ENCODE measurements around the gene UFSP1. TPM values are rescaled to one million over a fixed set of nuclear protein-coding genes. Genes with fewer than 3 reads are reported as not detected.
A peak's percentile ranks its signal among the peaks of the same experiment; 100 is the strongest.
"Not testable (repeated sequence)": the region's sequence is repeated elsewhere in the genome, so short reads cannot be mapped to it uniquely, and the experiment has no call there.

Gene UFSP1
- total RNA-seq: 1 to 10 TPM; 1.7 to 2.3 TPM

GRCh38 chr7:100888988-100889750, at the start of gene UFSP1:
Gene UFSP1, minus strand, starts transcription at chr7:100889715. Its CDS starts 444 bp downstream, at chr7:100889271.
- Mint-ChIP-seq H3K9me3 (no peaks in the 10 kb centered on the region), H3K36me3 (peaks cover 32% of the 10 kb centered on the region), H3K27ac (peak within 1 kb of the TSS; percentile 91), H3K4me3 (peak within 1 kb of the TSS; percentile 87), H3K4me1 (peaks cover 44% of the 10 kb centered on the region), H3K27me3 (peaks cover 33% of the 10 kb centered on the region)
- DNase-seq: no peak

GRCh38 chr7:100936167-100936566, 46.7 kb upstream of the UFSP1 start:
- not testable (repeated sequence) for H3K4me3 Mint-ChIP-seq, DNase-seq, H3K27ac Mint-ChIP-seq, H3K36me3 Mint-ChIP-seq, H3K4me1 Mint-ChIP-seq
- Mint-ChIP-seq H3K9me3 (peaks cover 16% of the 10 kb centered on the region), H3K27me3 (peaks cover 14% of the 10 kb centered on the region)

- H3K36me3 Mint-ChIP-seq, DNase-seq, H3K27ac Mint-ChIP-seq, H3K4me3 Mint-ChIP-seq, H3K4me1 Mint-ChIP-seq: not testable (repeated sequence)
- Mint-ChIP-seq H3K27me3 (peaks cover 17% of the 10 kb centered on the region), H3K9me3 (peaks cover 16% of the 10 kb centered on the region)
These were observed 45.9 kb upstream of the UFSP1 start for GRCh38 chr7:100935381-100935780.

GRCh38 chr7:100933734-100934133, 44.2 kb upstream of the UFSP1 start:
- Mint-ChIP-seq H3K4me1 (no peaks in the 10 kb centered on the region), H3K4me3 (no peak overlapping the region), H3K36me3 (no peaks in the 10 kb centered on the region), H3K27me3 (peaks cover 14% of the 10 kb centered on the region), H3K9me3 (peaks cover 7% of the 10 kb centered on the region), H3K27ac (no peak overlapping the region)
- DNase-seq: no peak

GRCh38 chr7:100929808-100930174, 40.3 kb upstream of the UFSP1 start:
- no peak overlapping the region for H3K27ac Mint-ChIP-seq
- DNase-seq: no peak
- H3K36me3 Mint-ChIP-seq: no peaks in the 10 kb centered on the region
- no peak overlapping the region for H3K4me3 Mint-ChIP-seq
- H3K4me1 Mint-ChIP-seq: no peaks in the 10 kb centered on the region
- H3K9me3 Mint-ChIP-seq: peaks cover 7% of the 10 kb centered on the region
- H3K27me3 Mint-ChIP-seq: peaks cover 12% of the 10 kb centered on the region

- not testable (repeated sequence) for DNase-seq, H3K4me3 Mint-ChIP-seq, H3K9me3 Mint-ChIP-seq, H3K4me1 Mint-ChIP-seq, H3K27ac Mint-ChIP-seq, H3K36me3 Mint-ChIP-seq
- peaks cover 21% of the 10 kb centered on the region for H3K27me3 Mint-ChIP-seq
These were observed 34.1 kb upstream of the UFSP1 start for GRCh38 chr7:100923616-100924015.

GRCh38 chr7:100921039-100921438, 31.5 kb upstream of the UFSP1 start:
- no peak for DNase-seq
- Mint-ChIP-seq H3K4me3 (no peak overlapping the region), H3K4me1 (no peaks in the 10 kb centered on the region), H3K36me3 (no peaks in the 10 kb centered on the region), H3K9me3 (no peaks in the 10 kb centered on the region), H3K27ac (no peak overlapping the region), H3K27me3 (peaks cover 21% of the 10 kb centered on the region)

- H3K9me3 Mint-ChIP-seq, H3K27ac Mint-ChIP-seq, DNase-seq, H3K4me3 Mint-ChIP-seq, H3K36me3 Mint-ChIP-seq, H3K4me1 Mint-ChIP-seq: not testable (repeated sequence)
- H3K27me3 Mint-ChIP-seq: peaks cover 21% of the 10 kb centered on the region
These were observed 30.4 kb upstream of the UFSP1 start for GRCh38 chr7:100919779-100920437.

- H3K4me3 Mint-ChIP-seq, H3K4me1 Mint-ChIP-seq, DNase-seq, H3K36me3 Mint-ChIP-seq, H3K9me3 Mint-ChIP-seq, H3K27ac Mint-ChIP-seq: not testable (repeated sequence)
- H3K27me3 Mint-ChIP-seq: peaks cover 21% of the 10 kb centered on the region
These were observed 29.8 kb upstream of the UFSP1 start for GRCh38 chr7:100919335-100919734.

- no peaks in the 10 kb centered on the region for H3K9me3 Mint-ChIP-seq
- no peak overlapping the region for H3K4me3 Mint-ChIP-seq
- H3K4me1 Mint-ChIP-seq: no peaks in the 10 kb centered on the region
- DNase-seq: no peak
- H3K27ac Mint-ChIP-seq: no peak overlapping the region
- H3K27me3 Mint-ChIP-seq: peaks cover 21% of the 10 kb centered on the region
- no peaks in the 10 kb centered on the region for H3K36me3 Mint-ChIP-seq
These were observed 25.4 kb upstream of the UFSP1 start for GRCh38 chr7:100914879-100915447.

- peaks cover 18% of the 10 kb centered on the region for H3K27me3 Mint-ChIP-seq
- H3K9me3 Mint-ChIP-seq: no peaks in the 10 kb centered on the region
- no peaks in the 10 kb centered on the region for H3K36me3 Mint-ChIP-seq
- no peak for DNase-seq
- H3K27ac Mint-ChIP-seq: no peak overlapping the region
- H3K4me1 Mint-ChIP-seq: no peaks in the 10 kb centered on the region
- H3K4me3 Mint-ChIP-seq: no peak overlapping the region
These were observed 24.8 kb upstream of the UFSP1 start for GRCh38 chr7:100914208-100914878.

- H3K27ac Mint-ChIP-seq: no peak overlapping the region
- H3K36me3 Mint-ChIP-seq: no peaks in the 10 kb centered on the region
- H3K9me3 Mint-ChIP-seq: no peaks in the 10 kb centered on the region
- peaks cover 18% of the 10 kb centered on the region for H3K27me3 Mint-ChIP-seq
- no peak for DNase-seq
- no peaks in the 10 kb centered on the region for H3K4me1 Mint-ChIP-seq
- no peak overlapping the region for H3K4me3 Mint-ChIP-seq
These were observed 22.0 kb upstream of the UFSP1 start for GRCh38 chr7:100911484-100911883.

GRCh38 chr7:100910443-100910842, 20.9 kb upstream of the UFSP1 start:
- not testable (repeated sequence) for H3K4me1 Mint-ChIP-seq, H3K4me3 Mint-ChIP-seq, H3K9me3 Mint-ChIP-seq, DNase-seq, H3K27ac Mint-ChIP-seq, H3K36me3 Mint-ChIP-seq
- peaks cover 18% of the 10 kb centered on the region for H3K27me3 Mint-ChIP-seq

GRCh38 chr7:100908512-100908911, 19.0 kb upstream of the UFSP1 start:
- peaks cover 18% of the 10 kb centered on the region for H3K27me3 Mint-ChIP-seq
- H3K27ac Mint-ChIP-seq: no peak overlapping the region
- no peaks in the 10 kb centered on the region for H3K9me3 Mint-ChIP-seq

GRCh38 chr7:100902638-100903037, 13.1 kb upstream of the UFSP1 start:
- Mint-ChIP-seq H3K4me1 (no peaks in the 10 kb centered on the region), H3K27me3 (peaks cover 21% of the 10 kb centered on the region), H3K36me3 (no peaks in the 10 kb centered on the region), H3K9me3 (no peaks in the 10 kb centered on the region), H3K27ac (no peak overlapping the region), H3K4me3 (no peak overlapping the region)
- no peak for DNase-seq

More at GRCh38 chr7:100908512-100908911, 19.0 kb upstream of the UFSP1 start:
- no peaks in the 10 kb centered on the region for H3K4me1 Mint-ChIP-seq
- H3K36me3 Mint-ChIP-seq: no peaks in the 10 kb centered on the region
- H3K4me3 Mint-ChIP-seq: no peak overlapping the region
- no peak for DNase-seq

All from activated naive CD8-positive, alpha-beta T cell treated with anti-CD3 and anti-CD28 coated beads for 36 hours (primary cell).